WTC11 (cell line): ENCODE results near the gene HYOU1.

Experiments
- JUN ChIP-seq: sonication (generic); formaldehyde crosslinking; IDR thresholded peaks from 2 replicates; pipeline ENCODE4 v1.8.0; 2023; ENCODE audit warnings: mild to moderate bottlenecking, missing genetic modification reagents
- ZNF138 ChIP-seq: sonication (generic); formaldehyde crosslinking; conservative IDR thresholded peaks from 2 replicates; pipeline ENCODE4 v1.8.1; 2022; ENCODE audit warnings: mild to moderate bottlenecking, moderate library complexity, missing genetic modification reagents
- TF ChIP-seq, protein P1 (sequence below): sonication (generic); formaldehyde crosslinking; IDR thresholded peaks from 2 replicates; pipeline ENCODE4 v1.8.0; 2022; ENCODE audit warnings: mild to moderate bottlenecking, missing genetic modification reagents
- TF ChIP-seq, protein P2 (sequence below): sonication (generic); formaldehyde crosslinking; IDR thresholded peaks from 2 replicates; pipeline ENCODE4 v1.8.1; 2023; ENCODE audit warnings: mild to moderate bottlenecking, missing genetic modification reagents
- TF ChIP-seq, protein P3 (sequence below): sonication (generic); formaldehyde crosslinking; conservative IDR thresholded peaks from 2 replicates; pipeline ENCODE4 v1.8.1; 2022; ENCODE audit warnings: mild to moderate bottlenecking, missing genetic modification reagents

DNA sequence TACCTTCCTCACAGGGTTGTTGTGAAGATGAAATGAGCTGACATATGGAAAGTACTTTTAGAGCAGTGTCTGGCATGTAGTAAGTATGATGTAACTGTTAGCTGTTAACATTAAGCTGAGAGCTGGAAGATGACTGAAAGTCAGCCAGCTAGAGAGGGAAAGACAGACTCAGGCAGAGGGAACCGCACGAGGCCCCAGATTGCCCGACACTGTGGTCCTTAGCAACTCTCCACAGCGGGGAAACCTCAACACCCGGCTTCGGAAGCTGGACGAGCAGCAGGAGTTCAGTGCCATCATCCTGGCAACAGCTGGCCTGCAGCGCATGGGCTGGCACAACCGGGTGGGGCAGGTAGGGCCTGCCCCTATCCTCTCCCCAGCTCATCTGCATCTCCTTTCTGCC lies 34.2 kb upstream of the HYOU1 start:
- TF ChIP-seq JUN (CRISPR knock-in tag) (no peak), ZNF138 (CRISPR knock-in tag) (no peak)
- TF ChIP-seq, protein P1, sequence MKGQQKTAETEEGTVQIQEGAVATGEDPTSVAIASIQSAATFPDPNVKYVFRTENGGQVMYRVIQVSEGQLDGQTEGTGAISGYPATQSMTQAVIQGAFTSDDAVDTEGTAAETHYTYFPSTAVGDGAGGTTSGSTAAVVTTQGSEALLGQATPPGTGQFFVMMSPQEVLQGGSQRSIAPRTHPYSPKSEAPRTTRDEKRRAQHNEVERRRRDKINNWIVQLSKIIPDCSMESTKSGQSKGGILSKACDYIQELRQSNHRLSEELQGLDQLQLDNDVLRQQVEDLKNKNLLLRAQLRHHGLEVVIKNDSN = no peak
- TF ChIP-seq, protein P2, sequence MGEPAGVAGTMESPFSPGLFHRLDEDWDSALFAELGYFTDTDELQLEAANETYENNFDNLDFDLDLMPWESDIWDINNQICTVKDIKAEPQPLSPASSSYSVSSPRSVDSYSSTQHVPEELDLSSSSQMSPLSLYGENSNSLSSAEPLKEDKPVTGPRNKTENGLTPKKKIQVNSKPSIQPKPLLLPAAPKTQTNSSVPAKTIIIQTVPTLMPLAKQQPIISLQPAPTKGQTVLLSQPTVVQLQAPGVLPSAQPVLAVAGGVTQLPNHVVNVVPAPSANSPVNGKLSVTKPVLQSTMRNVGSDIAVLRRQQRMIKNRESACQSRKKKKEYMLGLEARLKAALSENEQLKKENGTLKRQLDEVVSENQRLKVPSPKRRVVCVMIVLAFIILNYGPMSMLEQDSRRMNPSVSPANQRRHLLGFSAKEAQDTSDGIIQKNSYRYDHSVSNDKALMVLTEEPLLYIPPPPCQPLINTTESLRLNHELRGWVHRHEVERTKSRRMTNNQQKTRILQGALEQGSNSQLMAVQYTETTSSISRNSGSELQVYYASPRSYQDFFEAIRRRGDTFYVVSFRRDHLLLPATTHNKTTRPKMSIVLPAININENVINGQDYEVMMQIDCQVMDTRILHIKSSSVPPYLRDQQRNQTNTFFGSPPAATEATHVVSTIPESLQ (CRISPR knock-in tag) = no peak
- TF ChIP-seq, protein P3, sequence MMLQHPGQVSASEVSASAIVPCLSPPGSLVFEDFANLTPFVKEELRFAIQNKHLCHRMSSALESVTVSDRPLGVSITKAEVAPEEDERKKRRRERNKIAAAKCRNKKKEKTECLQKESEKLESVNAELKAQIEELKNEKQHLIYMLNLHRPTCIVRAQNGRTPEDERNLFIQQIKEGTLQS (CRISPR knock-in tag) = no peak
